ENCODE results near the gene RSPH6A.

The RSPH6A gene

GRCh38 chr19:45766869-45767346 is 48.2 kb downstream of the RSPH6A start:
- peak overlapping the region; percentile 71 for H3K4me3 ChIP-seq (ENCODE audit: low read depth, low read length)
- no peak for TF ChIP-seq CTCF (IDR thresholded peaks at IDR 0.05; ENCODE audit: low read depth, low read length)

GRCh38 chr19:45766296-45766868 is 48.7 kb downstream of the RSPH6A start:
- TF ChIP-seq CTCF (IDR thresholded peaks at IDR 0.05; ENCODE audit: low read depth, low read length) = no peak
- H3K4me3 ChIP-seq (ENCODE audit: low read depth, low read length) = peak overlapping the region; percentile 71

- TF ChIP-seq CTCF (IDR thresholded peaks at IDR 0.05; ENCODE audit: low read depth, low read length) = no peak
- H3K4me3 ChIP-seq (ENCODE audit: low read depth, low read length) = no peak overlapping the region
Observed at GRCh38 chr19:45765702-45766295, 49.3 kb downstream of the RSPH6A start.

GRCh38 chr19:45764945-45765701 is 50.0 kb downstream of the RSPH6A start:
- H3K4me3 ChIP-seq (ENCODE audit: low read depth, low read length) = no peak overlapping the region
- no peak for TF ChIP-seq CTCF (IDR thresholded peaks at IDR 0.05; ENCODE audit: low read depth, low read length)

GRCh38 chr19:45764475-45764874 is 50.6 kb downstream of the RSPH6A start:
- TF ChIP-seq CTCF (IDR thresholded peaks at IDR 0.05; ENCODE audit: low read depth, low read length) = no peak
- H3K4me3 ChIP-seq (ENCODE audit: low read depth, low read length) = no peak overlapping the region

GRCh38 chr19:45763691-45764294 is 51.3 kb downstream of the RSPH6A start:
- no peak for TF ChIP-seq CTCF (IDR thresholded peaks at IDR 0.05; ENCODE audit: low read depth, low read length)
- no peak overlapping the region for H3K4me3 ChIP-seq (ENCODE audit: low read depth, low read length)
